Spleen (tissue), 11 donors: Measurements from ENCODE around the gene TSPAN9. TPM values are rescaled to one million over a fixed set of nuclear protein-coding genes. Genes with fewer than 3 reads are reported as not detected.

Source experiments
- DNase-seq: peaks from one replicate; pipeline ENCODE4 v3.0.0-alpha.2; 2020
- H3K27ac ChIP-seq, 8 donors: fragments of 200-600 bp; sonication (generic) in 7 of 8; 1 replicate in 4 of 8; 2 replicates in 4 of 8; pipeline versions ENCODE4 v1.5.0 to v1.8.0; 2016 to 2021; ENCODE audit warnings: inconsistent platforms in 4 of 8, mild to moderate bottlenecking in 4 of 8, moderate library complexity in 1 of 8
- H3K27me3 ChIP-seq, 7 donors: fragments of 200-600 bp; sonication (generic) in 6 of 7; replicated peaks in 1 of 7; 1 replicate in 4 of 7; 2 replicates in 3 of 7; pipeline versions ENCODE4 v1.5.0 to v1.8.0; 2016 to 2021; ENCODE audit warnings: inconsistent platforms in 3 of 7, mild to moderate bottlenecking in 1 of 7
- H3K36me3 ChIP-seq, 6 donors: fragments of 200-600 bp; sonication (generic) in 5 of 6; 1 replicate in 4 of 6; 2 replicates in 2 of 6; pipeline versions ENCODE4 v1.5.0 to v1.8.0; 2016 to 2021; ENCODE audit warnings: inconsistent platforms in 2 of 6
- H3K4me1 ChIP-seq, 6 donors: fragments of 200-600 bp; sonication (generic) in 5 of 6; 1 replicate in 3 of 6; 2 replicates in 3 of 6; pipeline versions ENCODE4 v1.5.0 to v1.8.0; 2016 to 2021; ENCODE audit warnings: inconsistent platforms in 3 of 6
- H3K4me3 ChIP-seq, 8 donors: fragments of 200-600 bp; sonication (generic) in 7 of 8; 1 replicate in 4 of 8; 2 replicates in 4 of 8; pipeline versions ENCODE4 v1.5.0 to v1.8.0; 2016 to 2021; ENCODE audit warnings: inconsistent platforms in 4 of 8, mild to moderate bottlenecking in 4 of 8, moderate library complexity in 2 of 8
- H3K9me3 ChIP-seq, 8 donors: fragments of 200-600 bp; sonication (generic) in 7 of 8; 1 replicate in 4 of 8; 2 replicates in 4 of 8; pipeline versions ENCODE4 v1.5.0 to v1.8.0; 2016 to 2021; ENCODE audit warnings: inconsistent platforms in 4 of 8
- POLR2A ChIP-seq, 3 donors: fragments of 450-650 bp; IDR thresholded peaks; one replicate each; pipeline ENCODE4 v1.5.1; 2017; ENCODE audit warnings: antibody characterized with exemption in 3 of 3, mild to moderate bottlenecking in 1 of 3
- POLR2AphosphoS5 ChIP-seq, 3 donors: sonication (generic); formaldehyde crosslinking; IDR thresholded peaks; one replicate each; pipeline ENCODE4 v1.5.1; 2017; ENCODE audit warnings: antibody characterized with exemption in 3 of 3
- WGBS, 5 donors: extraction: QIAGEN DNeasy Blood & Tissue Kit in 3 of 5; methylation state at CpG; one replicate each; pipeline versions ENCODE4 v1.1.5 to v1.1.7; 2013 to 2018; 5-methylcytosine and 5-hydroxymethylcytosine counted together
- intact Hi-C: fragments of 100-400 bp; cut with DNase I; formaldehyde crosslinking; loops from one replicate; pipeline ENCODE4 v1.15.0; 2023; ENCODE audit warnings: low total_unique reads
- polyA plus RNA-seq, 3 donors: library from polyadenylated mRNA; stranded (reverse); fragments of 200-250 nt; gene quantifications; one replicate each; pipeline ENCODE4 v1.2.1, GENCODE V29; 2013
- total RNA-seq, 7 donors: library from RNA; depleted of rRNA in 3 of 7; stranded (reverse); fragments of >200 nt in 3 of 7; fragmentation: NEBNext Ultra II Directional in 4 of 7; extraction: Animal tissue kit (Norgen Biotek cat#: 25700) in 4 of 7; gene quantifications; one replicate each; pipeline versions ENCODE4 v1.1.0 to v1.2.1, GENCODE V29; 2016 to 2021
- TF ChIP-seq, protein P1 (sequence below), 11 experiments: fragments of 200-600 bp in 7 of 11; fragments of 450-650 bp in 4 of 11; sonication (generic) in 4 of 11; IDR thresholded peaks in 8 of 11; conservative IDR thresholded peaks in 3 of 11; 1 replicate in 7 of 11; 2 replicates in 4 of 11; pipeline versions ENCODE4 v1.4.0 to v1.8.0; 2016 to 2021; ENCODE audit warnings: antibody characterized with exemption in 11 of 11, inconsistent platforms in 4 of 11, mild to moderate bottlenecking in 1 of 11
- donor health status: healthy with polysubstance abuse.
- donor health status: DM: no; HTN: no; CAD: no; lungs with moderate emphysema.
- donor health status: DM: no; HTN: no; CAD: no.
- donor health status: Bipolar disorder and iron deficiency.
- donor health status: healthy.
- donor health status: DM: no; HTN: no; CAD: no.
- donor health status: DM: yes; HTN: yes; CAD: no.

TSPAN9 gene
- total and polyA plus RNA-seq, 10 donors, result 3.6 to 51.1 (median 32.4) TPM

DNA sequence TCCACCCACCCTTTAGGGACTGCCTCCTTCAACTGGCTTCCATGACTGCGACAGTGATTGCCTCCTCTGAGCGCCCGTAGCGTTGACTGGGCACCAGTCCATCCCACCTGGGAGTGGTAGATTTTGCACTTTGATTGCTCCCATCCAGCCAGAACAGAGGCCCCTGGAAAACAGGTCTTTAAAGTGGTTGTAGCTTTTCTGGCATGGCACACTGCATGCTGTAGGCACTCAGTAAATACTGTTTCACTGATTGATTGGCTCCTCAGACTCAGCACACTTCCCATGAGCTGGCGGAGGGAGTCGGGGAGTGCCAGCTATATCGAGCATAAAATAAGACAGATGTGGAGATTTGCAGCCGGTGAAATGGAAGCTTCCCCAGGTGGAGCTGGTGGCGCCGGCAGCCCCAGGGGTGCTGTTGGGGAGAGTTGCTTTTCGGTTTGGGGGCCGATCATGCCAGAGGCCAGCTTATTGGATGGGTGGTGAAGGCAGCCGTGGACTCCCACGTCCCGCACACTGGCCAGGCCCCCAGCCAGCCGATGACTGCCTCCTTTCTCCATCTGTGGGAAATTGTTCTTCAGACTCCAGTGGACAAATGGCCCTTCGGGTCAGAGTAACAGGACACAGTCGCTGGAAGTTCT lies 200.2 kb downstream of the TSPAN9 start:
- peaks cover 0 to 26% (median 0%) of the 10 kb centered on the region in 7 donors for H3K27me3 ChIP-seq
- H3K36me3 ChIP-seq, result peaks cover 0 to 24% (median under 1%) of the 10 kb centered on the region in 6 donors
- peaks cover 3 to 51% (median 35%) of the 10 kb centered on the region in 6 donors for H3K4me1 ChIP-seq
- H3K4me3 ChIP-seq, result no peak overlapping the region
- no peaks in the 10 kb centered on the region for H3K9me3 ChIP-seq
- no peak for TF ChIP-seq POLR2AphosphoS5 (IDR thresholded peaks at IDR 0.05)
- TF ChIP-seq, protein P1, sequence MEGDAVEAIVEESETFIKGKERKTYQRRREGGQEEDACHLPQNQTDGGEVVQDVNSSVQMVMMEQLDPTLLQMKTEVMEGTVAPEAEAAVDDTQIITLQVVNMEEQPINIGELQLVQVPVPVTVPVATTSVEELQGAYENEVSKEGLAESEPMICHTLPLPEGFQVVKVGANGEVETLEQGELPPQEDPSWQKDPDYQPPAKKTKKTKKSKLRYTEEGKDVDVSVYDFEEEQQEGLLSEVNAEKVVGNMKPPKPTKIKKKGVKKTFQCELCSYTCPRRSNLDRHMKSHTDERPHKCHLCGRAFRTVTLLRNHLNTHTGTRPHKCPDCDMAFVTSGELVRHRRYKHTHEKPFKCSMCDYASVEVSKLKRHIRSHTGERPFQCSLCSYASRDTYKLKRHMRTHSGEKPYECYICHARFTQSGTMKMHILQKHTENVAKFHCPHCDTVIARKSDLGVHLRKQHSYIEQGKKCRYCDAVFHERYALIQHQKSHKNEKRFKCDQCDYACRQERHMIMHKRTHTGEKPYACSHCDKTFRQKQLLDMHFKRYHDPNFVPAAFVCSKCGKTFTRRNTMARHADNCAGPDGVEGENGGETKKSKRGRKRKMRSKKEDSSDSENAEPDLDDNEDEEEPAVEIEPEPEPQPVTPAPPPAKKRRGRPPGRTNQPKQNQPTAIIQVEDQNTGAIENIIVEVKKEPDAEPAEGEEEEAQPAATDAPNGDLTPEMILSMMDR (IDR thresholded peaks at IDR 0.05 in 8 of 11, conservative IDR thresholded peaks at IDR 0.05 in 3 of 11), result no peak
- TF ChIP-seq POLR2A (IDR thresholded peaks at IDR 0.05), result no peak
- 89 to 92% (median 90%) methylated on average over 15 to 18 of the region's 18 CpGs for WGBS, 5 donors
- intact Hi-C loops, result loop anchor here (5.0 kb wide), 1 partner anchor 140 kb away; no protein-coding TSS in a partner anchor
- no peak overlapping the region for H3K27ac ChIP-seq
- DNase-seq, result no peak

DNA sequence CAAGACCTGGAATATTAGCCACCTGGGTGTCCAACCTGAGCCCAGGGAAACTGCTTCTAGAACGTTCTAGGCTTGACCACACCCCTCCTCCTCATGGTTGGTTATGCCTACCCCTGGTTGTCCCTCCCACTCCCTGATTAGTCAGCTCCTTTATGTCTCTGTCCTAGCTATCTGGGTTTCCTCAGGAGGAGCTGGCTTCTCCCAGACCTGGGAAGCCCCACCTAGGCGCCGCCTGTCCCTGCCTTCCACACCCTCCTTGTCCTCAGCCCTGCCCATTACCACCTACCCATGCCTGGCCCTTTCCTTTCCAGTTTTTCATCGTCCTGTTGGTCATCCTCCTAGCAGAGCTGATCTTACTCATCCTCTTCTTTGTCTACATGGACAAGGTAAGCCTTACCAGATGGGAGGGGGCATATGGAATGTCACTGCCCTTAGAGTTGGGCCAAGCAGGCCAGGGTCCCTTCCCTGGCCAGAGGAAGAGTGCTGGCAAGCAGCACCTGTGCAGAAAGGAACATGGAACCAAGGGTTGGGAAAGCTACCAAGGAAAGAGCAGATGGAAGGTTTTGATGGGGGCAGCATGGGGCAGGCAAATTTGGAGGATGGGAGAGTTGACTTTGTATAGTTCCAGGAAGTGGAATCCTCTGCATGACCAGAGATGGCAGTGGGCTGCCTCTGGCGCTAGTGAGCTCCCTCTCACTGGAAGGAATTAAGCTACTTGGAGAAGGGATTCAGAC lies 201.7 kb downstream of the TSPAN9 start:
- no peak for DNase-seq
- TF ChIP-seq POLR2A (IDR thresholded peaks at IDR 0.05), result no peak
- no peak for TF ChIP-seq POLR2AphosphoS5 (IDR thresholded peaks at IDR 0.05)
- TF ChIP-seq, protein P1 (IDR thresholded peaks at IDR 0.05 in 8 of 11, conservative IDR thresholded peaks at IDR 0.05 in 3 of 11), result no peak
- intact Hi-C loops, result loop anchor here (5.0 kb wide), 1 partner anchor 142 kb away; no protein-coding TSS in a partner anchor
- Histone ChIP-seq H3K9me3 (no peaks in the 10 kb centered on the region), H3K36me3 (peaks cover 0 to 38% (median 5%) of the 10 kb centered on the region in 6 donors), H3K4me3 (no peak overlapping the region), H3K27me3 (peaks cover 0 to 26% (median 0%) of the 10 kb centered on the region in 7 donors), H3K27ac (no peak overlapping the region), H3K4me1 (peaks cover 3 to 37% (median 27%) of the 10 kb centered on the region in 6 donors)
- WGBS, 5 donors, result 73 to 83% (median 78%) methylated on average over 5 of the region's 5 CpGs

DNA sequence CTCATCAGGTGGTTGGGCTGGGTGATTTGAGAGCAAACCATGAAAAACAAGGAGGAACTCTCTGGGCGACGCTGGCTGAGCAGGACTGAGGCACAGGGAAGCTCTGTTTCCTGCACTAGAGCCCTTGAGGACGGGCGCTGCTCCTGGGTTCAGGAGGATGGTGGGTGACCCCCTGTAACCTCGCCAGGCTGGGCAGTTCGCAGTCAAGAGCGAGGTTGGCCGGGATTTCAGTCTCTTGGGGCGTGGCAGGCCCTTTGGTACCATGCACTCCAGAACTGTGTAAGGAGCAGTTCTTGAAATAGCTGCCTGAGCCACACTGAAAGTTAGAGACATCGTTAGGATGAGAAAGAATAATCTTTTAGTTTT lies 202.2 kb downstream of the TSPAN9 start:
- WGBS, 5 donors, result 42 to 64% (median 50%) methylated on average over 10 of the region's 10 CpGs
- intact Hi-C loops, result loop anchor here (5.0 kb wide), 1 partner anchor 142 kb away; no protein-coding TSS in a partner anchor

More for the DNA sequence above, 202.2 kb downstream of the TSPAN9 start:
- no peak for DNase-seq
- Histone ChIP-seq H3K4me1 (peaks cover 3 to 35% (median 24%) of the 10 kb centered on the region in 6 donors), H3K27me3 (peaks cover 0 to 26% (median 0%) of the 10 kb centered on the region in 7 donors), H3K36me3 (peaks cover 0 to 43% (median 5%) of the 10 kb centered on the region in 6 donors), H3K9me3 (no peaks in the 10 kb centered on the region), H3K27ac (no peak overlapping the region), H3K4me3 (no peak overlapping the region)
- no peak for TF ChIP-seq POLR2AphosphoS5 (IDR thresholded peaks at IDR 0.05)
- TF ChIP-seq, protein P1 (IDR thresholded peaks at IDR 0.05 in 8 of 11, conservative IDR thresholded peaks at IDR 0.05 in 3 of 11), result no peak
- TF ChIP-seq POLR2A (IDR thresholded peaks at IDR 0.05), result no peak
